H4 (cell line): ENCODE measurements around the gene PRCP. TPM values are rescaled to one million over a fixed set of nuclear protein-coding genes. Genes with fewer than 3 reads are reported as not detected.

Source experiments
- DNase-seq: peaks from one replicate; pipeline ENCODE4 v3.0.0-alpha.2; 2015; ENCODE audit warnings: low spot score
- total RNA-seq: library from RNA; depleted of rRNA; stranded (reverse); fragments of >200 nt; shearing (Covaris generic); gene quantifications from 2 replicates; pipeline ENCODE4 v1.2.3, GENCODE V29; 2014

PRCP gene
- total RNA-seq, 1 experiment from 2014 or later = 91.7 TPM

DNA sequence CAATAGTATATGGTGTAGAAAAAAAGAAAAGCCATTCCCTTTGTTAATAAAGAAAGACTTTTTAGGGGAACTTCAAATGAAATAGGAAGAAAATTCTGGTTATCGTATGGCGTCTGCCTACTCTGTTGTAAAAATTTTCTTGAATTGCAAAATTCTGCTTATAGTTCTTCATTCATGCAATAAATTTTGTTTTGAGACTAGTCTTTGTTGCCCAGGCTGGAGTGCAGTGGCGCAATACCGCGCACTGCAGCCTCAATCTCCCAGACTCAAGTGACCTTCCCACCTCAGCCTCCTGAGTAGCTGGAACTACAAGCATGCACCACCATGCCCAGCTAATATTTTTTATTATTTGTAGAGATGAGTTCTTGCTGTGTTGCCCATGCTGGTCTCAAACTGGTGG is 7.1 kb upstream of the PRCP start:
- no peak for DNase-seq

DNA sequence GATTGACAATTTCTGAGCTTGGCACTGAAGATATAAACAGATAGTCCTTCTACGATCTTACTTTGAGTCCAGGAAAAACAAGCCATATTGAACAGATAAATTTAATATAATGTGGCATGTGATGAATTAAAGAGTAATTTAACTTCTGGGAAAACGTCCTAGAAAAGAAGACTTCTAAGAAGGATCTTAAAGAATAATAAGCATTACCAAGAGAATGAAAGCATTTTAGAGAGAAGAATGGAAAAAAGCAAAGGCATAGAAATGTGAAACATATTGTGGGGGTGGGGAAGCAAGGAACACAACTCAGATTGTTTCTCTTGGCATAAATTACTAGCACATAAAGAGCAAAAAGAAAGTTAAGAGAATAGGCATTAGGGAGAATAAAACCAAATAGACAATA is 6.7 kb upstream of the PRCP start:
- DNase-seq = no peak

DNA sequence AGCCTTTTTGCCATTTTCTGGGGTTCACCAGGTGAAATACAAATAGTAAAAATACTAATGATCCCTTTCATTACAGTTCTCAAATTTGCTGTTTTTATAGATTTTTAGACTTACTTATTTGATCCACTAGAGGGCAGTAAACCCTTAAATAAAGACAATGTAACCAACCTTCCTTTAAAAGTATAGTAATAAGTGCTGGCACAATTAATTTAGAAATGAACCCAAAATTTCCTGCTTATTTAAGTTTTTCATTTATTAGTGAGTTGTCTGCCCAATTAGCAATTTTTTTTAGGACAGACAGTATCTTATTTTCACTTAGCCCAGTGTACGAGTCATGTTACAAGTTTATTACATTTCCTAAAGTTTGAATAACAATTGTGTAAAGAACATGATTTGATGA is 6.0 kb upstream of the PRCP start:
- DNase-seq = peak; percentile 39

DNA sequence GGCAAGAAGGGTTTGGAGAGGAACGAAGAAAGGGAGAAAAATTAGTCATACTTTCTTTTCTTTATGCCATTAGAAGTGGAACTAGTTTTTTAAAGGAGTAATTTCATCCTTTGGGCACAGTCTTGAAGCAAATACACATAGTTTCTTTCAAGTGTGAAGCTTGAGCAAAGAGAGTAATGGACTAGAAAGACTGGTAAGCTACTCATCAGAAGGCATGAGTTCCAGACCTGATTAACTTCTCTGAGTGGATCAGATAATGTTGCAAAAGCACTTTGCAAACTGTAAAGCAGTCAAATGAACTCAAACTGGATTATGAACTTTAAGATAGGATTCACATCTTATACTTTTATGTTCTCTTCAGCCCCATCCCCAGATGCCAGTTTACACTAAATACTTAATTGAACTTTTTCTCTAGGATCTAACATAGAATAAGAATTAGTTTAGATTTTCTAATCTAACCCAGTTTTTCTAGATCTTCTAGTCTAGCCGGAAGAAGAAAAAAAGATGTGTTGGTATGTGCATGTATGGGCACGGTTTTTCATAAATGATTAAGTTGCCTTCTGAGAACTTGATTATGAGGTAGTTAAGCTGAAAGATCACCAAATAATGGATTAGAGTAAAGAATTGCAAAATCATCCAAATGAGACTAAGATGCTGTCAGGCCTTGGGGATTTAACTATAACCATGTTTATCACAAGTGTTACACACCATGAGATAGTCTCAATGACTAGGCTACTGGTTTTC is 3.8 kb upstream of the PRCP start:
- no peak for DNase-seq

DNA sequence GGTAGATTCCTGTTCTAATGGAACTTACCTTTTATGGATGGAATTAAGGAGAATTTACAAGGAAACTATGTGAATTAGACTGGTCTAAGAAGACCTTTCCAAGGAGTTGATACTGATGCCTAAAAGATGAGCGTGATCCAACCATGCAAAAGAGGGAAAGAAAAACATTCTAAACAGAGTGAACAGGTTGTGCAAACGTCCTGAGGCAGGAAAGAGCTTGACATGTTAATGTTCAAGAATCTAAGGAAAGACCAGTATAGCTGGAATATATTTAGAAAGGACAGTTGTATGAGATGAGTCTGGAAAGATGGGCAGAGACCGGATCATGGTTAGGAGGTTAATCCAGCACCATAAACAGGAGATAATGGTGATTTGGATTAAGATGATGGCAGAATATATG is 2.6 kb upstream of the PRCP start:
- no peak for DNase-seq

DNA sequence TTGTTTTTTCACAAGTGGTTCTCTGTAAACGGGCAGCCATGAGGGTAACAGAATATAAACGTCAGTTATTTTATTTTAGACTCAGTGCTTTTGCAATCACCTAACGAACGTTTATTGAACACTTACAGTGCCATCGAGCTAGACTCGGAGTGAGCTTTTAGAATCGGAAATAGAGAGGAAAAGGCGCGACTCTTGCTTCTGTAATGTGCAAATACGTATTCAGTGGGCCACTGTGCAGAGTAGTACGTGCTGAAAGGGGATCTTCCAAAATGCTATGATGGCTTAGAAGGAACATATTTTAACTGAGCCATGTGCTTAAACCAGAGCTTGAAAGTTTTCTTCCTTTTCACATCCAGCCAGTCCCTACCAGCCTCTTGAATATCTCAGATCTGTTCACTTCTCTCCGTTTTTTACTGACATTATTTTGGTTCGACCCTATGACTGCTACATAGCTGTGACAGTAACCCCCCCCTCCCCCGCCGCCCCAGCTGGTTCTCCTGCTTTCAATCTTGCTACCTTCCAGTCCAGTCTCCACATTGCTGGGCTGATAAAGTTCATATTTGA is 1.8 kb upstream of the PRCP start:
- DNase-seq = no peak

DNA sequence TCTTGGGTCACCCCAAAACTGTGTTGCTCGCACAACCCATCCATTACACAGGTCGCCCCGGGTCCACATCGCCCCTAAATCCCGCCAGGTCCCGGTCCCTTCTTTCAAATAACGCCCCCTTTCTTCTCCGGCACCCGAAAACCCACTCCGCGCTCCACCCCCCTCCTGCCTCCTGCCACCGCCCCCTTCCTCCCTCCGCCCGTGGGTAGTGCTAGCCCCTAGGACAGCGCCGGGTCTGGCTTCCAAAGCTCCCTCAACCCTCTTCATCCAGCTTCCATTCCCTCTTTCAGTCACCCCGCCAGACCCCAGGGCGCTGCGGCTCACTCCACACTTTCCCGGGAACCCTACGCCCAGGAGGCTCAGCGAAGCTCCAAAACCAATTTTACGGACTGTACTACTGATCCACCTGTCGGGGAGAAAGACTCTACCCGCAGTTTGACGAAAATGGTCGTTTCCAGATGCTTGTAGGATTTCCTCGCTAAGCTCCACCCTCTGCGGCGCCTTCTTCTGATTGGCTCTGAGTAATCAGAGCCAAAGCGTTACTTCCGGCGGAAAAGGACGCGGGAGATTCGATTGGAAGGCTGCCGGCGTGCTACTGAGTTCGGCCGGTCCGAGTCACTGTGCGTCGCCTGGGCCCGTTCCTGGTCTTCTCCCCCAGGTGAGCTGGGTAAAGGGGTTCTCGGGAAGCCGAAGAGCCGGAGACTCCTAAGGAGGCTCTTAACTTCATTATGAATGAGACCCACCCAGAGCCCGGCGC is 1.1 kb upstream of the PRCP start, which contains the start of gene DDIAS:
Gene DDIAS, plus strand, starts transcription at position 572 of the 757 bp plus-strand sequence. CDS start 13,003 bp downstream, outside the sequence.
- DNase-seq = peak; percentile 96

DNA sequence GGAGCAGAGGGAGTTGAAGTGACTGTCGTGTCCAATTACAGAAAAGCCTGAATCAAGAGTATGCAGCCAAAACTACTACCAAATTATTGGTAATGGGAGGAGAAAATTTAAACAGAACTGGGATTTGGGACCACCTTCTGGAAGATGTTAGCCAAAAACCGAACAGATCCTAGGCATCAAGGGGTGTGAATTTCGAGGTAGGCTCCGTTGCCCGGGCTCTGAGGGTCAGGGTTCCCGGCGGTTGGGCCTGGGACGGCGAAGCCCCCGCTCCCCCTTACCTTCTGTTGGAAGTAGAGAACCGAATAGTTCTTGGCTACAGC is 313 bp downstream of the PRCP start:
- no peak for DNase-seq

DNA sequence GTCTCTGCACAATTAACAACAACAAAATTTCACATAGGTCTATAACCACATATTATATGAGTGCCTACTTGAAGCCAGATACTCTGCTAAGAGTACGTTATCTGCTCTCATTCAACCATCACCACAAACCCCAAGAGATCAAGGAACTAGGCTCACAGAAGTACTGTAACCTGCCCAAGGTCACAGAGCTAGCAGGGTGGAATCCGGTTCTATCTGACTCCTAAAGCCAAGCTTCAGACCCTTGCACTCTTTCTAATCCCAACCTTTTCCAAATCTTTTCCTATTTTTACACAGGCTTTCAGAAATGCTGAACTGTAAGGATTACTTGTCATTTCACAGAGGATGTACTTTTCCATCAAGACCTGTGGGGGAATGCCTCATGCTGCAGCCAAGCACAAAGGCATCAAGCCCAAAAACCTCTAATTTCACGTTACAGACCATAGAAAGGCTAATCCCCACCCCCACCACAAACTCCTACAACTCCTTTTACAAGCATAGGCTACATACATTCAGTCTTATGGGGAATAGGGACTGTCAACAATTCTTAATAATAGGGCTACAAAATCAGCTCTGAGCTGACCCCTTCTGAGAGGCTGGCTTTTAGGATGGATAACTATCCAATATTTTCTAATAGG is 927 bp downstream of the PRCP start:
- no peak for DNase-seq

DNA sequence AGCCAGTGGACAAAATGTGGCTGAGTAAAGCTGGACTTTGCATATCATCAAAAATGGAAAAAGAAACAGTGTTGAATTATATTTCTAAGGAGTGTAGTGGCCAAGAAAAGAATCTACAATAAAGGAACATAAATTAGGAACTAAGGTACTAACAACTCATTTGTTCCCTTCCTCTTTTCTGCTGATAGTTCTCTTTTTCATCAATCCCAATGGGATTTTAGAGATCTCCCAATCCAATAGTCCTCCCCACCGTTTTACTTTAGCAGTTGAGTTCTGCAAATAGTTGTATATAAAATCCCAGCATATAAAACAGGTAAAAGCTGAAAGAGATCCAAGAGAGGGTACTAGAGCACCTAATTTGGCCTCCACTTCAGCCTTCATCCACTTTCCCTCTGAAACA is 2.0 kb downstream of the PRCP start:
- DNase-seq = no peak

DNA sequence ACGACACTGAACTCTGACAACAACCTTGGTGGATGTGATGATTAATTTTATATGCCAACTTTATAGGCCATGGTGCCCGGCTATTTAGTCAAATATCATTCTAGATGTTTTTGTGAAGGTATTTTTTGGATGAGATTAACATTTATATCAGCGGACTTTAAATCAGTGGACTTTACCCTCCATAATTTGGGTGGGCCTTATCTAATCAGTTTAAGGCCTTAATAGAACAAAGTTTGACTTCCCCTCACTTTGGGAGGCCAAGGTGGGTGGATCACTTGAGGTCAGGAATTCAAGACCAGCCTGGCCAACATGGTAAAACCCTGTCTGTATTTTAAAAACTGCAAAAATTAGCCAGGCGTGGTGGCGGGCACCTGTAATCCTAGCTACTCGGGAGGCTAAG is 4.0 kb downstream of the PRCP start:
- no peak for DNase-seq

DNA sequence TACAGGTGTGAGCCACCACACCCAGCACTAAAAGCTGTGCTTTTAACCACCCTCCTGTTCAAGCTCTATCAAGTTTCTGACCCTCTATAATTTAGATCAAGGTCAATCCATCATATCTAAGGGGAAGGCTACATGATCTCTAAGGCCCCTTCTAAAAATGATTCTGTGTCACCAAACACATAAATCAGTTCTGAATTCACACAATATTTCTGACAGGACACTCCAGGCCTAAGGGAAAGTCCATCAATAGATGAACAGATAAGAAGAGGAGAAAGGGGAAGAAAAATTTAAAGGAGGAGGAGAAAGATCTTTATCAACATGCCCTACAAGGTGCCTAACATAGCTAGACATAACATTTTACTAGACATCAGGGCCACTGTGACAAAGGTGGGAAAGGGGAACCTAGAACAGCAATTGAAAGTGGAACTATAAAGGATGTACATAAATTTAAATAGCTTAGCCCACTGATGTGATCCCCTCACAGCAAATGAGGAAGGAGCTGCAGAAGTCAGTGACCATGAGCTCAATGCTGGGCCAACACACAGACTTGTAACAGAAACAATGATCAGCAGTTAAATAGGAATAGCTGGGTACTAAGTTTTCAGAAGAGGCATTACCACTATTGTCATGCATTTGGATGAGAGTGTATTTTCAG is 4.7 kb downstream of the PRCP start:
- no peak for DNase-seq

DNA sequence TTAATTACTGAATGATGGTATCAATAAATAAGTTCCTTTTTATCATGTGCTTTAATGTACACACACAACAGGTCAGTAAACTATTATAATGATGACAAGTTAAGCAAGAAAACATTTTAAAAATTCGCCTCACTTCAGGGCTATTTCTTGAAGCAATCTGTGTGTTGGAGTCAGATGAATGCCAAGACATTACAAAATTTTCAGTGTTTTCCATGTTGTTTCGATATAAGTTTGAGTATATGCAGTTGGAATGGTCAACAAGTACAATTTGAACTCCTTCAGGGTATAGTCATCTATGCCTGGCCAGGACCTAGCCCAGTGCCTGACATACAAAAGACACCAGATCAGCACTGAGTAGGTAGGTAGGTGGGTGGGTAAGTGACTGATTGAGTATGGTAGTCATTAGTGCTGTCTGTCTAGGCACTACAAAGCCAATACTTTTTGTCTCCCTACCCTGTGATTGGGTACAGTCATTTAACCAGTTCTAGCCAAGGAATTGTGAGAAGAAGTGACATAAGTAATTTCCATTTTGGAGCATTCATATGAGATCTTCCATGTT is 7.5 kb downstream of the PRCP start:
- DNase-seq = no peak

DNA sequence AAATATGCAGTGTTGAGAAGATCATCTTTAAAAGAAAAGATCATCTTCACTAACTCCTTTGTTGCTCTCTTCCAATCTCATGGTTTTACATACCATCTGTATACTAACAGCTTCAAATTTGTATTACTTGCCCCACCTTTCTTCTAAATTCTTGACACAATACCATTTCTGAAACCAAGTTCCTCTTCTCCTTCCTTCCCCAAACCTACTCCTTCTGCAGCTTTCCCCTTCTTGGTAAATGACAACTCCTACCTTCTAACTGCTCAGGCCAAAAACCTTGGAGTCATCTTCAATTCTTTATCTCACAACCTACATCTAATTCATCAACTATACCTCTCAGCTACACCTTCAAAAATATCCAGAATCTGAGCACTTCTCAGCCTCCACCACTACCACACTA is 9.3 kb downstream of the PRCP start:
- DNase-seq = no peak

DNA sequence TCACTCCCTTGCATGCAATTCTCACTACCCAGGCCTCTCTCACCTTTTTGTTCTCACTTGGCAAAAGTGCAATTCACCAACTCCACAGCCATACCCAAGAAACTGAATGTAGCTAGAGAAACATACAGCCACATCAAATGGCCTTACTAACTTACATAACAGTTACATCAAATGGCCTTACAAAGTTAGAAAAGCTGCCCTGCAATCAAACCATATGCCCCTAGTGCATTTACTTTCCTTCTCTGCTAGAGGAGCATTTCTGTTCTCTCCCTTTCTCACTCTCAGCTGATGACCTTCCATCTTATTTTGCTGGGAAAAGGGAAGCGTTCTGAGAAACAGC is 10.3 kb downstream of the PRCP start:
- no peak for DNase-seq

DNA sequence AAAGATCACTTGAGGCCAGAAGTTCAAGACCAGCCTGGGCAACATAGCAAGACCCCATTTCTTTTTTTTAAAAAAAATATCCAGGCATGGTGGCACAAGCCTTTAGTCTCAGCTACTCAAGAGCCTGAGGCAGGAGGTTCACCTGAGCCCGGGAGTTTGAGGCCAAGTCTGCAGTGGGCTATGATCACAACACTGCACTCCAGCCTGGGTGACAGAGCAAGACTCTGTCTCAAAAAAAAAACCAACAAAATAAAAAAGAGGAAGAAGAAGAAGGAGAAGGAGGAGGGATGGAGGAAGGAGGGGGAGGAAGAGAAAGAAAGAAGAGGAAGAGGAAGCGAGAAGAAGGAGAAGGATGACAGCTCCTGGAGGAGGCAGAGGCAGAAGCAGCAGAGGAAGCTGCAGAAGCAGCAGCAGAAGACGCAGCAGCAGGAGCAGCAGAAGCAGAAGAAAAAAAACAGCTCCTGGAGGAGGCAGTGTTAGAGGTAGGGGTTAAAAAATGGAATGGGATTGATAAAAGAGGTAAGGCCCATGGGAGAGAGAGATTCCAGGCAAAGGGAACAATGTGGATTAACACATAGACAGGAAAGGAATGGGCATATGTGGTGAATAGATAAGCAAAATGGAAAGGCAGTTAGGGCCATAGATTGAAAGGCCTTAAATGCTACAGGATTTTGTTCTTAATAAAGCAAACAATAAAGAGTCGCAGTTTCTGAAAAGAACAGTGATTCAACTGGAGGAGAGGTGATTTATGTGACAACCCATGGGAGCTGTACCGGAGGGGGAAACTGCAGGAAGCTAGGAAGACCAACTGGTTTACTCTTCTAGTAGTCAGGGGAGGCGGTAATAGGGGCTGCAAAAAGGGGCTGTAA is 10.9 kb downstream of the PRCP start:
- DNase-seq = no peak

DNA sequence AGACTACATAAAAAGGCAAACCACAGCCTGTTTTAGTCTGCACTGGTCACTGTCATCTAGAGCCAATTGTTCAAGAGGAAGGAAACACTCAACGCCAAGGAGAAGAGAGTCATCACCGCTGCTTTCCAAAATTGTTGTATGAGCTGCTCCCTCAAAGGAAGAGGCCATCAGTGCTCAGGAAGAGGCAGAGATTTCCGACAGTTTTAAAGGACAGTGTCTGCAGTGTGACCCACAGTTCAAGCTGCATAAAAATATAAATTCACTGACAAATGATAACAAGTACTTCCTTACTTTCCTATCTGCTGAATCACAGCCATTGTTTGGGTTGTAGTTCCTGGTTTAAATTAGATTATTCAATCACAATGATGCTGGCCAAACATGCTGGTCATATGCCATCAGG is 16.4 kb downstream of the PRCP start:
- DNase-seq = no peak

DNA sequence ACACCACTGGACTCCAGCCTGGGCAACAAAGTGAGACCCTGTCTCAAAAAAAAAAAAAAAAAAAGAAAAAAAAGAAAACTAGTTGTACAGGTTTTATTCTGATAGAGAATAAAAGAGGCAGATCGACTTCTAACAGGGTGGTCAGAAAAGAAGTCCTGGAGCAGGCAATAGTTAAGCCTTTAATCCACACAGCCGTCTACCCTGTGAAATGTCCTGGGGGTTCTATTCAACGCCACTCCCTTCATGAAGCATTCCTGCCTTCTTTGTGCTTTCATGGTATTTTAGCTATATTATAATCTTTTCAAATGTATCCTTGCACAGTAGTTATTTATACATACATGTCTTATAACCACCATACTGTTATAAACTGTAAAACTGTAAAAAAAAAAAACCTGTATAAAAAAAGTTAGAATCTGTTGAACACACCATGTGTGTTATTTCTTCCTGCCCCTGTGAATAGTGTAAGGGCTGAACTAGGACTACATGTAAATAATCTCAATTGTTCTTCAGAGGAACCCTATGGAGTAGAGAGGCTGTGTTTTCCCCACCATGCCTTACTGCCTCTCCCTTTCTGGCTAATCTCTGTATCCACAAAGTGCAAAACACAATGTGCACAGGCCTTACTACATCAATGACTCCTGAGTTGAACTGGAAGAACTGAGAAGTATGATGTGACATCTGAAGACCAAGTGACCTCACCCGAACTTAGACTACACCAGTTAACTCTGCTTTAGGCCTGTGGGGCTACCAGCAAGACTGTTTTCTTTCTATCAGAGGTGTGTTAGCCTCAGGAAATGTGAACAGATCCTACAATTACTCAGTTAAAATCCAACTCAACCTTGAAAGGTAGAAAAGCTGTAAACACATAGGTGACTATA is 25.3 kb downstream of the PRCP start:
- DNase-seq = no peak

DNA sequence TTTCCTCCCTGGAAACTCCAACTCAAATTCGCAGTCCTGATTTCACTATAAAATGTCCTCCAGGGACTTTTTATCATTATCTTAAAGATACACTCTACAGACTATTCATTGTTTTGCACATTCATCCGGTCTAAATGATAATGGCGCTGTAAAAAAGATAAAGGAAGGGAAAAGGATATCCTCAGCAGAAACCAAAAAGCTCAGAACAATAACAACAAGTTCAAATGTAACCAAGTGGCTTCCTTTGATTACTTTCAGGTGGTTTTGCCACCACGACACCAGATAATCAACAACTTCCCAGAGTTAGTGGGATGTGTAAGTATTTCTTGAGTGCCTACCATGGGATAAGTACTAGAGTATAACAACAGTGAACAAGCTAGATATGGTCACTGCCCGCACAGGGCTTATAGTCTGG is 26.3 kb downstream of the PRCP start:
- no peak for DNase-seq
